ENCODE measurements around the gene TRAPPC14. TPM values are rescaled to one million over a fixed set of nuclear protein-coding genes. Genes with fewer than 3 reads are reported as not detected.
A peak's percentile ranks its signal among the peaks of the same experiment; 100 is the strongest.

TRAPPC14 gene
- polyA plus RNA-seq, 1 donor: 23.8 TPM

DNA sequence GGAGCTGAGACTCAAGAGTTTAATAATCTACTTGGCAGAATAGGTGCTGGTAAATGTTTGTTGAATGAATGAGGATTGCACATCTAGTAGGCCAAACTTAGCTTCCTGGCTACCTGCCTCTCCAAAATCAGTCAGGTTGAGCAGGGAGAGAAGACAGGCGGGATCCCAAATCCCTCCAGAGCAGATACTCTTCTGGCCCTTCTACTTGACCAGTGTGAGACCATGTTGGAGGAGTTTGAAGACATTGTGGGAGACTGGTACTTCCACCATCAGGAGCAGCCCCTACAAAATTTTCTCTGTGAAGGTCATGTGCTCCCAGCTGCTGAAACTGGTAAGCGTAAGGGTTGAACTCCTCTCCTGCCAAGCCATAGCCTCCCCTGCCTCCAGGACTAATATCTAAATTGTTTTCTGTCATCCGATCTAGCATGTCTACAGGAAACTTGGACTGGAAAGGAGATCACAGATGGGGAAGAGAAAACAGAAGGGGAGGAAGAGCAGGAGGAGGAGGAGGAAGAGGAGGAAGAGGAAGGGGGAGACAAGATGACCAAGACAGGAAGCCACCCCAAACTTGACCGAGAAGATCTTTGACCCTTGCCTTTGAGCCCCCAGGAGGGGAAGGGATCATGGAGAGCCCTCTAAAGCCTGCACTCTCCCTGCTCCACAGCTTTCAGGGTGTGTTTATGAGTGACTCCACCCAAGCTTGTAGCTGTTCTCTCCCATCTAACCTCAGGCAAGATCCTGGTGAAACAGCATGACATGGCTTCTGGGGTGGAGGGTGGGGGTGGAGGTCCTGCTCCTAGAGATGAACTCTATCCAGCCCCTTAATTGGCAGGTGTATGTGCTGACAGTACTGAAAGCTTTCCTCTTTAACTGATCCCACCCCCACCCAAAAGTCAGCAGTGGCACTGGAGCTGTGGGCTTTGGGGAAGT lies 34.0 kb downstream of the TRAPPC14 start:
- H3K4me1 ChIP-seq (ENCODE audit: control insufficient read depth, insufficient read depth, low read length): peaks cover 41% of the 10 kb centered on the region
- H3K27me3 ChIP-seq (ENCODE audit: control insufficient read depth, insufficient read depth, low read length): no peaks in the 10 kb centered on the region
- H3K27ac ChIP-seq (ENCODE audit: low read length): peak overlapping the region; percentile 62
- no peaks in the 10 kb centered on the region for H3K9me3 ChIP-seq (ENCODE audit: control insufficient read depth, low read depth, low read length)
- H3K36me3 ChIP-seq (ENCODE audit: control insufficient read depth, insufficient read depth, low read length): peaks cover 4% of the 10 kb centered on the region
- no CpG with 5 or more reads among the region's 4 CpGs for WGBS (ENCODE audit: insufficient coverage, low lambda C conversion rate)
- DNase-seq: peak in 1 of 2 donors; percentile 40
- H3K4me3 ChIP-seq (ENCODE audit: low read length): no peak overlapping the region

DNA sequence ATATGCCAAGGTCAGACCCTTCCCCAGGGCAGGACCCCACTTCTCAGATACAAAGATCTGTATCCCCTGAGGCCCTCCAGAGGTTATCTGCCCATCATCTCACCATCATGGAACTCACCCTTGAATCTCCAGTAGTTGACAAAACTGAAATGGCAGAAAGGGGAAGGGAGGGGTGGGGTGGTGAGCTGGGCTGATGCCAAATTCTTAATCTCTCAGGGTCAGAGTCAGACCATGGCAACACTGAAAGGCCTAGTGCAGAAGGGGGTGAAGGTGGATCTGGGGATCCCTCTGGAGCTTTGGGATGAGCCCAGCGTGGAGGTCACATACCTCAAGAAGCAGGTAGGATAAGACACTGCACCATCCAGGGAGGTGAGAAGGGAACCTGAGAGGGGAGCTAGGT lies 36.0 kb downstream of the TRAPPC14 start:
- no CpG with 5 or more reads among the region's 1 CpG for WGBS (ENCODE audit: insufficient coverage, low lambda C conversion rate)
- no peak for DNase-seq
- Histone ChIP-seq H3K27ac (ENCODE audit: low read length) (no peak overlapping the region), H3K36me3 (ENCODE audit: control insufficient read depth, insufficient read depth, low read length) (peaks cover 4% of the 10 kb centered on the region), H3K4me1 (ENCODE audit: control insufficient read depth, insufficient read depth, low read length) (peaks cover 30% of the 10 kb centered on the region), H3K4me3 (ENCODE audit: low read length) (no peak overlapping the region), H3K9me3 (ENCODE audit: control insufficient read depth, low read depth, low read length) (no peaks in the 10 kb centered on the region), H3K27me3 (ENCODE audit: control insufficient read depth, insufficient read depth, low read length) (no peaks in the 10 kb centered on the region)

DNA sequence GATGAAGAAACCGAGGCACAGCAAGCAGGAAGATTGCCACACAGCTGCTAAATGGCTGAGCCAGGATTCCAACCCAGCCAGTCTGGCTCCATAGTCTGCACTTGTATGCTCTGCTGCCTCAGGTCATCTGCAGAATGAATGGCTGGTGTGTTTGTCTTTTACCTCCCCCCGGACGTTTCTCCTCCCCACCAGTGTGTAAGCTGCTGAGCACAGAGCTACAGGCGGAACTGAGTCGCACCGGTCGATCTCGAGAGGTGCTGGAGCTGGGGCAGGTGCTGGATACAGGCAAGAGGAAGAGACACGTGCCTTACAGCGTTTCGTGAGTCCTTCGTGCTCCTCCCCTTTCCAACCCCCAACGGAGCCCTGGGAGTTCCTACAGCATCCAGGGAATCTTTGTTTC lies 36.5 kb downstream of the TRAPPC14 start:
- H3K36me3 ChIP-seq (ENCODE audit: control insufficient read depth, insufficient read depth, low read length): peaks cover 4% of the 10 kb centered on the region
- peaks cover 30% of the 10 kb centered on the region for H3K4me1 ChIP-seq (ENCODE audit: control insufficient read depth, insufficient read depth, low read length)
- H3K4me3 ChIP-seq (ENCODE audit: low read length): no peak overlapping the region
- no peaks in the 10 kb centered on the region for H3K9me3 ChIP-seq (ENCODE audit: control insufficient read depth, low read depth, low read length)
- DNase-seq: no peak
- H3K27me3 ChIP-seq (ENCODE audit: control insufficient read depth, insufficient read depth, low read length): no peaks in the 10 kb centered on the region
- no CpG with 5 or more reads among the region's 13 CpGs for WGBS (ENCODE audit: insufficient coverage, low lambda C conversion rate)
- no peak overlapping the region for H3K27ac ChIP-seq (ENCODE audit: low read length)

DNA sequence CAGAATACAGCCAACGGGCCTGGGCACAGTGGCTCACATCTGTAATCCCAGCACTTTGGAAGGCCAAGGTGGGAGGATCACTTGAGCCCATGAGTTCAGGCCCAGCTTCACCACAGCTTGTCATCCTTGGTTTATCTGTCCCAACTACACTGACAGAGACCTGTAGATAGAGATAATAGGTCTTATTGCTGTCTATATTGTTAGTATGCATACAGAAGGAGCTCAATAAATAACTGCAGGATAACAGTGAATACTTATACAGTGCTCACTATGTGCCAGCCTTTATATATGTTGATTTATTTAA lies 37.8 kb downstream of the TRAPPC14 start:
- Histone ChIP-seq H3K4me1 (ENCODE audit: control insufficient read depth, insufficient read depth, low read length) (peaks cover 29% of the 10 kb centered on the region), H3K27me3 (ENCODE audit: control insufficient read depth, insufficient read depth, low read length) (no peaks in the 10 kb centered on the region), H3K27ac (ENCODE audit: low read length) (no peak overlapping the region), H3K9me3 (ENCODE audit: control insufficient read depth, low read depth, low read length) (no peaks in the 10 kb centered on the region), H3K4me3 (ENCODE audit: low read length) (no peak overlapping the region), H3K36me3 (ENCODE audit: control insufficient read depth, insufficient read depth, low read length) (peaks cover 9% of the 10 kb centered on the region)
- no CpG with 5 or more reads among the region's 1 CpG for WGBS (ENCODE audit: insufficient coverage, low lambda C conversion rate)
- no peak for DNase-seq

DNA sequence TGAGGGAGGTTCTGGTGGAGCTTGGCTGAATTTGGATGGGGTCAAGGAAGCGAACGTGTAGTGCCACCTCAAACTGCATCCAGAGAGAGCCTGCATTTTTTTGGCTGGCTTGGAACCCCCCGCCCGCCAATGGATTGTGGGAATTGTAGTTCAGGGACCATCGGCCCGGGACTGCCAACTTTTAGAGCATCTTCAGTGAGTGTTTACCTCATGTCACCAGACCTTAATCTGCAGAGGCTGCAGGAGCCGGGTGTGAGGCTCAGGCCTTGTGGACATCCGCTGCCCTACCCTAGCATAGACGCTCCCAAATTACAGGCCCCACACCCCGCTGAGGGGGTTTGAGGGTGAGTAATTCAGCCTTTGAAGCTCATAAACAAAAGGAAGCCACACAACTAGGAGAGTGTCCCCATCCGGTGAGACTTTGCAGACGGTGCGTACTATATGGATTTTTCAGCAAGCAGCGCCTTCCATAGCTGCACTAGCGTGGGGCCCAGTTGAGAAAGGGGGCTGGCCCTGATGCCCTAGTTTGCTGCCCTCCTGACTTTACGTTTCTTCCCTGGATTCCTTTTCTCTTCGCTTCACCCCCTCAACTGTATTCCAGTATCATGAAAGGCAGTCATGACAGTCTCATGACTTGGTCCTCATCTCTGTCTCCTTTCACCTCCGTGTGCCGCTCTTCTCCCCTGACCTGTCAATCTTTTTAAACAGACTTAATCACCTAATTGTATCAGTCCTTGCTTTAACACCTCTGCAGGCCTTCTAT lies 38.4 kb downstream of the TRAPPC14 start:
- H3K4me1 ChIP-seq (ENCODE audit: control insufficient read depth, insufficient read depth, low read length): peaks cover 24% of the 10 kb centered on the region
- peak in 1 of 2 donors; percentile 51 for DNase-seq
- peak overlapping the region; percentile 54 for H3K27ac ChIP-seq (ENCODE audit: low read length)
- no peaks in the 10 kb centered on the region for H3K9me3 ChIP-seq (ENCODE audit: control insufficient read depth, low read depth, low read length)
- 38% methylated on average over 5 of the region's 19 CpGs for WGBS (ENCODE audit: insufficient coverage, low lambda C conversion rate)
- no peaks in the 10 kb centered on the region for H3K27me3 ChIP-seq (ENCODE audit: control insufficient read depth, insufficient read depth, low read length)
- H3K36me3 ChIP-seq (ENCODE audit: control insufficient read depth, insufficient read depth, low read length): peaks cover 9% of the 10 kb centered on the region
- H3K4me3 ChIP-seq (ENCODE audit: low read length): peak overlapping the region; percentile 76

DNA sequence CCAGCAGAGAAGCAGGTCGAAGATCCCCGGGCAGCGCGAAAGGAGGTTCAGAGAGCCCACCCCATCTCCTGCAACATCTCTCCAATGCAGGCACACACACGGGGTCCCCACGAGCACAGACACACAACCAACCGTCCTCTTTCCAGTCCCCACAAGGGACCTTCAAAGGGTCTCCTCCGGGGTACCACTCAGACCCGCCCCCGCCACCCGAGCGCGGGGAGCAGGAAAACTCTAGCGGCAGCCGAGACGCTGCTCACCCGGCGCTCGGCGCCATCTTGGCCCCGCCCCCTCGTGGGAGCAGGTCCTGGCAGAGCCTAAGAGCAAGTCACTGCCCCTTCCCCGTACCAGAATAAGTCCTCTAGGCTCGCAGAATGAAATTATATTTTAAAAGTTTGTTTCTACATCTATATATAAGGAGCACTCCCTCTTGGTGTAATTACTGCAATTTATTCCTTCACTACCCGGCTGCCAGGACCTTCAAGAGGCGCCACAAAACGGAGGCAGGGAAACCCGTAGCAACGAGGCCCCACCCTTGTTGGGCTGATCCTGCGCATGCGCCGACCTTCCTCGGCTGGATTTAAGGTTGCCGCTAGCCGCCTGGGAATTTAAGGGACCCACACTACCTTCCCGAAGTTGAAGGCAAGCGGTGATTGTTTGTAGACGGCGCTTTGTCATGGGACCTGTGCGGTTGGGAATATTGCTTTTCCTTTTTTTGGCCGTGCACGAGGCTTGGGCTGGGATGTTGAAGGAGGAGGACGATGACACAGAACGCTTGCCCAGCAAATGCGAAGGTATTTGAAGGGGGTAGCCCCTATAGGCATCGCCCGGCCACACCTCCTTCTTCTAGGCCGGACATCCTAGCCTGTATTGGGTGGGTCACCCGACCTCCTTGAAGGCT lies 39.2 kb downstream of the TRAPPC14 start, which contains the start of the genes CNPY4 and TAF6:
Gene CNPY4, plus strand, starts transcription at position 563 of the 898 bp plus-strand sequence. Its CDS starts 111 bp downstream, at position 674.
Gene TAF6, minus strand, starts transcription at position 287 of the 898 bp plus-strand sequence. CDS start 5,149 bp downstream, outside the sequence.
- Histone ChIP-seq H3K4me1 (ENCODE audit: control insufficient read depth, insufficient read depth, low read length) (peaks cover 15% of the 10 kb centered on the region), H3K36me3 (ENCODE audit: control insufficient read depth, insufficient read depth, low read length) (peaks cover 9% of the 10 kb centered on the region), H3K27ac (ENCODE audit: low read length) (peak within 1 kb of the TSS; percentile 54), H3K4me3 (ENCODE audit: low read length) (peak within 1 kb of the TSS; percentile 76), H3K27me3 (ENCODE audit: control insufficient read depth, insufficient read depth, low read length) (no peaks in the 10 kb centered on the region), H3K9me3 (ENCODE audit: control insufficient read depth, low read depth, low read length) (no peaks in the 10 kb centered on the region)
- 0% methylated on average over 1 of the region's 49 CpGs for WGBS (ENCODE audit: insufficient coverage, low lambda C conversion rate)
- peak; percentile 92 to 93 for DNase-seq

DNA sequence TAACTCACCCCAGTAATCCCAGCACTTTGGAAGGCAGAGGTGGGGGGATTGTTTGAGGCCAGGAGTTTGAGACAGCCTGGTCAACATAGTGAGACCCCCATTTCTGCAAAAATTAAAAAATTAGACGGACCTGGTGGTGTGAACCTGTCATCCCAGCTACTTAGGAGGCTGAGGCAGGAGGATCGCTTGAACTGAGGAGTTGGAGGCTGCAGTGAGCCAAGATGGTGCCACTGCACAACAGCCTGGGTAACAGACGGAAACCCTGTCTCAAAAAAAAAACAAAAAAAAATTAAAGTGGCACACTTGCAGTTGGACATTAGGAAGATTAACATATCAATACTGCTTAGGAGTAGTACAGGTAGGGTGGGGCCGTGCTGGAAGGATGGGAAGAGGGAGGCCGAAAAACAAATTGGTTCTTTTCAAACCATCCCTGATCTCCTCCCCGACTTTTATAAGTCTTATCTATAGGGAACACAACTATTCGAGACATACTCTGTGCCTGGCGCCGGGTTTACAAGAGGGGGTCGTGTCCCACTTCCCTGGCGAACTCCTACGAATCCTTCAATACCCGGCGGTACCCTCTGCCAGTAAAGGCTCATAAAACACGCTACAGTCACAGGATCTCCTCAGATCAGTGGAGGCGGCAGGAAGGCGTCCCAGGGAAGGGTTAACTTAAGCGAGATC lies 40.0 kb downstream of the TRAPPC14 start:
- Histone ChIP-seq H3K27ac (ENCODE audit: low read length) (no peak overlapping the region), H3K4me1 (ENCODE audit: control insufficient read depth, insufficient read depth, low read length) (peaks cover 12% of the 10 kb centered on the region), H3K36me3 (ENCODE audit: control insufficient read depth, insufficient read depth, low read length) (peaks cover 16% of the 10 kb centered on the region), H3K27me3 (ENCODE audit: control insufficient read depth, insufficient read depth, low read length) (no peaks in the 10 kb centered on the region), H3K9me3 (ENCODE audit: control insufficient read depth, low read depth, low read length) (no peaks in the 10 kb centered on the region), H3K4me3 (ENCODE audit: low read length) (peak overlapping the region; percentile 76)
- 27% methylated on average over 3 of the region's 18 CpGs for WGBS (ENCODE audit: insufficient coverage, low lambda C conversion rate)
- no peak for DNase-seq

DNA sequence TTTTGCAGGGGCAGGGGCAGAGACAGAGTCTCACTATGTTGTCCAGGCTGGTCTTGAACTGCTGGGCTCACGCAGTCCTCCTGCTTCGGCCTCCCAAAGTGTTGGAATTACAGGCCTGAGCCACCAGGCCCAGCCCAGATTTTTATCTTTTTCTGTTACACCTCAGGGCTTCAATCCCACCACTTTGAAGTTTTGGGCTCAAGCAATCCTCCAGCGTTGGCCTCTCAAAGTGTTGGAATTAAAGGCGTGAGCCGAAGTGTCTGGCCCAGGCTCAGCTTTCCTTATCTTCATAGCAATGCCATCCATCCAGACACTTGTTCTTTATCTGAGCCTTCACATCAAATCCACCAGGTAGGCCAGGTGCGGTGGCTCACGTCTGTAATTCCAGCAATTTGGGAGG lies 43.5 kb downstream of the TRAPPC14 start:
- WGBS (ENCODE audit: insufficient coverage, low lambda C conversion rate): no CpG with 5 or more reads among the region's 7 CpGs

DNA sequence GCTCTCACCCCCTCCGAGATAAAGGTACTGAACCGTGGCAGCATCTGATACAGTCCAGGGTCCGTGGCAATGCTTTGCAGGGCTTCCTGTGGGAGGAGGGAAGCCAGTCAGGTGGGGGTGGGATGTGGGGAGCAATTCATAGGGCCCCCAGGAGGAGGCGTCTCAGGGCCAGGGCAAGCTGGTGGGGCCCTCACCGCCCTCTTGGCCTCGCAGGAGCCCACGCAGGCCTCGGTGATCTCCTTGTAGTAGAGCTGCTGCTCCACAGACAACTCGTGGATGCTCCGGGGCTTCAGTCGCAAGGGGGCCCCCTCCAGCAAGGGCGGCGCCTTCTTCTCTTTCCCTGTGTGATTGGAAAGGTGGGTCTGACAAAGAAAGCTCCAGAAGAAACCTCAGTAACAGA lies 46.6 kb downstream of the TRAPPC14 start:
- Histone ChIP-seq H3K27me3 (ENCODE audit: control insufficient read depth, insufficient read depth, low read length) (no peaks in the 10 kb centered on the region), H3K4me1 (ENCODE audit: control insufficient read depth, insufficient read depth, low read length) (no peaks in the 10 kb centered on the region), H3K9me3 (ENCODE audit: control insufficient read depth, low read depth, low read length) (no peaks in the 10 kb centered on the region), H3K4me3 (ENCODE audit: low read length) (no peak overlapping the region), H3K27ac (ENCODE audit: low read length) (no peak overlapping the region), H3K36me3 (ENCODE audit: control insufficient read depth, insufficient read depth, low read length) (peaks cover 66% of the 10 kb centered on the region)
- DNase-seq: no peak
- no CpG with 5 or more reads among the region's 13 CpGs for WGBS (ENCODE audit: insufficient coverage, low lambda C conversion rate)

More for the DNA sequence above, 43.5 kb downstream of the TRAPPC14 start:
- Histone ChIP-seq H3K36me3 (ENCODE audit: control insufficient read depth, insufficient read depth, low read length) (peaks cover 39% of the 10 kb centered on the region), H3K9me3 (ENCODE audit: control insufficient read depth, low read depth, low read length) (no peaks in the 10 kb centered on the region), H3K27me3 (ENCODE audit: control insufficient read depth, insufficient read depth, low read length) (no peaks in the 10 kb centered on the region), H3K4me3 (ENCODE audit: low read length) (no peak overlapping the region), H3K27ac (ENCODE audit: low read length) (no peak overlapping the region), H3K4me1 (ENCODE audit: control insufficient read depth, insufficient read depth, low read length) (peaks cover 5% of the 10 kb centered on the region)
- no peak for DNase-seq

All from large intestine (tissue), 3 donors.